PC-9 (cell line): ENCODE measurements around the gene SKAP2. TPM values are rescaled to one million over a fixed set of nuclear protein-coding genes. Genes with fewer than 3 reads are reported as not detected.

Experiments
- BruUV-seq: library from RNA; stranded (reverse); fragments of 400-500 nt; replicated peaks from 2 replicates; lab custom pipeline; 2021; lab: Mats Ljungman, UMichigan
- CTCF ChIA-PET: fragments of 300-600 bp; sonication (Branson Sonifier 250); formaldehyde crosslinking; loops from one replicate; lab custom pipeline; 2022; ENCODE audit warnings: antibody characterized with exemption; lab: Charles Lee
- POLR2A ChIA-PET: fragments of 300-600 bp; sonication (Branson Sonifier 250); formaldehyde crosslinking; loops from one replicate; lab custom pipeline; 2022; ENCODE audit warnings: antibody characterized with exemption; ENCODE audit not compliant: unreplicated experiment; lab: Charles Lee
- DNase-seq, 2 experiments: peaks; one replicate each; pipeline versions ENCODE4 v3.0.0 to v3.0.0-alpha.2; 2015 to 2022; ENCODE audit warnings: mixed read lengths in 1 of 2
- H2AFZ ChIP-seq: fragments of 200-600 bp; sonication (generic); 2 replicates; pipeline ENCODE4 v1.8.1; 2017; ENCODE audit warnings: antibody characterized with exemption
- H3F3A ChIP-seq: fragments of 200-600 bp; sonication (generic); 2 replicates; pipeline ENCODE4 v1.8.1; 2017; ENCODE audit warnings: antibody characterized with exemption, mild to moderate bottlenecking, low read depth; ENCODE audit not compliant: insufficient read depth
- H3K27ac ChIP-seq: fragments of 200-600 bp; sonication (generic); 2 replicates; pipeline ENCODE4 v1.6.1; 2016; ENCODE audit warnings: mixed run types
- H3K27me3 ChIP-seq: fragments of 200-600 bp; sonication (generic); 2 replicates; pipeline ENCODE4 v1.6.1; 2016; ENCODE audit warnings: low read depth, mixed run types; ENCODE audit not compliant: insufficient read depth
- H3K36me3 ChIP-seq: fragments of 200-600 bp; sonication (generic); 2 replicates; pipeline ENCODE4 v1.6.1; 2016; ENCODE audit warnings: low read depth, mixed run types
- H3K4me1 ChIP-seq: fragments of 200-600 bp; sonication (generic); replicated peaks from 2 replicates; pipeline ENCODE4 v1.6.1; 2016; ENCODE audit warnings: mixed run types; ENCODE audit not compliant: insufficient read depth
- H3K4me2 ChIP-seq: fragments of 200-600 bp; sonication (generic); 2 replicates; pipeline ENCODE4 v1.6.1; 2017; ENCODE audit warnings: mixed run types
- H3K4me3 ChIP-seq: fragments of 200-600 bp; sonication (generic); 2 replicates; pipeline ENCODE4 v1.6.1; 2016; ENCODE audit warnings: mixed run types
- H3K79me2 ChIP-seq: fragments of 200-600 bp; sonication (generic); 2 replicates; pipeline ENCODE4 v1.6.1; 2017; ENCODE audit warnings: low read depth, mixed run types
- H3K9me2 ChIP-seq: fragments of 200-600 bp; sonication (generic); 2 replicates; pipeline ENCODE4 v1.8.1; 2017; ENCODE audit warnings: mild to moderate bottlenecking; ENCODE audit not compliant: insufficient read depth
- H3K9me3 ChIP-seq: fragments of 200-600 bp; sonication (generic); 2 replicates; pipeline ENCODE4 v1.8.1; 2016; ENCODE audit warnings: low read depth; ENCODE audit not compliant: insufficient read depth
- H4K20me1 ChIP-seq: fragments of 200-600 bp; sonication (generic); 2 replicates; pipeline ENCODE4 v1.8.1; 2017; ENCODE audit not compliant: insufficient read depth
- EZH2 ChIP-seq: fragments of 200-600 bp; sonication (generic); IDR thresholded peaks from 2 replicates; pipeline ENCODE4 v1.8.0; 2017; ENCODE audit warnings: antibody characterized with exemption, low read depth
- intact Hi-C: fragments of 100-400 bp; cut with micrococcal nuclease; formaldehyde crosslinking; loops from one replicate; pipeline ENCODE4 v1.10.0; 2022; ENCODE audit not compliant: unreplicated experiment
- total RNA-seq: library from RNA; stranded (reverse); gene quantifications from 2 replicates; pipeline ENCODE4 v1.2.3, GENCODE V29; 2021
- TF ChIP-seq, protein P1 (sequence below): fragments of 200-600 bp; sonication (generic); conservative IDR thresholded peaks from 2 replicates; pipeline ENCODE4 v1.6.1; 2017; ENCODE audit warnings: mixed run types, antibody characterized with exemption, mild to moderate bottlenecking, moderate library complexity

SKAP2 gene
- total RNA-seq, 1 experiment from 2014 or later, result 74.9 TPM

- H3K27ac ChIP-seq, result no peak overlapping the region
Measured at GRCh38 chr7:26631601-26632000, 232.8 kb downstream of the SKAP2 start.

DNA sequence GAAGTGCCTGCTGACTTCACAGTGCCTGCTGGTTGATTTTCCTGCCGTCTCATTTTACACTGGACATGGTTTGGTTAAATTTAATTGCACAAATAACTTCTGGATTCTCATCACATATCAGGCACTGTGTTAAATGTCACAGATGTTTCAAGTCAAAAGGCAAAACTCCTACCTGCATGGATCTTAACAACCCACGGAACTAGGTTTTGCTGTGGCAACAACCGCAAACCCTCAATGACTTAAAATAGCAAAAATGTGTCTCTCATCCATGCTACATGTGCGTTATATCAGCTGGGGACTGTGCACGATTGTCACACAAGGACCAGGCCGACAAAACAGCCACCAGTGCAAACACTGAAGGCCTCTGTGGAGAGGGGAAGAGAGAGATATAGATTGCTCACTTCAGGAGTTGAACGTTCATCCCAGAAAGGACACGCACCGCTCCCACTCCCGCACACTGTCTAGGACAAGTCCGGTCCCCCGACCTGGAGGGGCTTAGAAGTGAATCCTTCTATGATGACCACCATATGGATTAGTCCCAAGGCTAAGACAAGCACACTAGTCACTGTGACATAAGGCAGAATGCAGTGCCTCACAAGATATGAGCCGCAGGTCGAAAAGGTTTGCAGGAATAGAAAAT lies 233.3 kb downstream of the SKAP2 start:
- POLR2A ChIA-PET, result no interaction called here
- intact Hi-C loops, result no loop called here
- CTCF ChIA-PET, result no interaction called here

More at GRCh38 chr7:26631601-26632000, 232.8 kb downstream of the SKAP2 start:
- TF ChIP-seq, protein P1, sequence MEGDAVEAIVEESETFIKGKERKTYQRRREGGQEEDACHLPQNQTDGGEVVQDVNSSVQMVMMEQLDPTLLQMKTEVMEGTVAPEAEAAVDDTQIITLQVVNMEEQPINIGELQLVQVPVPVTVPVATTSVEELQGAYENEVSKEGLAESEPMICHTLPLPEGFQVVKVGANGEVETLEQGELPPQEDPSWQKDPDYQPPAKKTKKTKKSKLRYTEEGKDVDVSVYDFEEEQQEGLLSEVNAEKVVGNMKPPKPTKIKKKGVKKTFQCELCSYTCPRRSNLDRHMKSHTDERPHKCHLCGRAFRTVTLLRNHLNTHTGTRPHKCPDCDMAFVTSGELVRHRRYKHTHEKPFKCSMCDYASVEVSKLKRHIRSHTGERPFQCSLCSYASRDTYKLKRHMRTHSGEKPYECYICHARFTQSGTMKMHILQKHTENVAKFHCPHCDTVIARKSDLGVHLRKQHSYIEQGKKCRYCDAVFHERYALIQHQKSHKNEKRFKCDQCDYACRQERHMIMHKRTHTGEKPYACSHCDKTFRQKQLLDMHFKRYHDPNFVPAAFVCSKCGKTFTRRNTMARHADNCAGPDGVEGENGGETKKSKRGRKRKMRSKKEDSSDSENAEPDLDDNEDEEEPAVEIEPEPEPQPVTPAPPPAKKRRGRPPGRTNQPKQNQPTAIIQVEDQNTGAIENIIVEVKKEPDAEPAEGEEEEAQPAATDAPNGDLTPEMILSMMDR, result no peak
- no peak for TF ChIP-seq EZH2
- ChIA-PET POLR2A (no interaction called here), CTCF (no interaction called here)
- intact Hi-C loops, result no loop called here
- no peaks in the 10 kb centered on the region for H3K36me3 ChIP-seq
- H3K4me1 ChIP-seq, result peaks cover 7% of the 10 kb centered on the region; the same call in 1 of the 2 replicates
- no peaks in the 10 kb centered on the region for H3F3A ChIP-seq
- no peaks in the 10 kb centered on the region for H3K9me2 ChIP-seq
- no TSS peak for BruUV-seq
- no peaks in the 10 kb centered on the region for H4K20me1 ChIP-seq
- no peak overlapping the region for H2AFZ ChIP-seq
- no peak for DNase-seq
- no peaks in the 10 kb centered on the region for H3K27me3 ChIP-seq
- no peaks in the 10 kb centered on the region for H3K79me2 ChIP-seq
- no peaks in the 10 kb centered on the region for H3K9me3 ChIP-seq
- H3K4me3 ChIP-seq, result no peak overlapping the region
- H3K4me2 ChIP-seq, result no peak overlapping the region

DNA sequence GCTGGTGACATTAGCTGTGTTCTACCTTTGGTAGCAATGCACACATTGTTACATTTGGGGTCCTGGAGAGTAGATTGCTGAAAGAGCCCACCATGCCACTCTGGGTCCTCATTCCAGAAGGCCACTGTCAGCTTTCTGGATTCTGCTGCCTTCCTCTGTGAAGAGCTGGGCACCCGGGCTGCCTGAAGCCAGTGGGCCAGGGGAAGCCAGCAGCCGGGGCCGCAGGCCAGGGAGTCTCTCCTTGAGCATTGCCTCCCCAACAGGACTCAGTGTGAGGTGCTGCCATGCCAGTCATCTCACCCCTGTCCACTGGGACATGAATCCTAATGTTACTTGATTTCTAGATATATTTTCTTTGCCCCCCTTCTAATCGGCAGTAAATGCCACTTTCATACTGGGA lies 234.0 kb downstream of the SKAP2 start:
- no peaks in the 10 kb centered on the region for H4K20me1 ChIP-seq
- no peaks in the 10 kb centered on the region for H3K27me3 ChIP-seq
- H2AFZ ChIP-seq, result no peak overlapping the region
- POLR2A ChIA-PET, result no interaction called here
- H3K9me2 ChIP-seq, result no peaks in the 10 kb centered on the region
- no peaks in the 10 kb centered on the region for H3F3A ChIP-seq
- no peaks in the 10 kb centered on the region for H3K36me3 ChIP-seq
- H3K4me3 ChIP-seq, result no peak overlapping the region
- no peaks in the 10 kb centered on the region for H3K79me2 ChIP-seq
- CTCF ChIA-PET, result no interaction called here
- peaks cover 7% of the 10 kb centered on the region; the same call in 1 of the 2 replicates for H3K4me1 ChIP-seq
- BruUV-seq, result no TSS peak
- H3K9me3 ChIP-seq, result no peaks in the 10 kb centered on the region
- no peak overlapping the region for H3K4me2 ChIP-seq
- no peak for TF ChIP-seq EZH2
- TF ChIP-seq, protein P1, result no peak
- intact Hi-C loops, result no loop called here
- no peak for DNase-seq
- no peak overlapping the region for H3K27ac ChIP-seq

More for the DNA sequence above, 233.3 kb downstream of the SKAP2 start:
- Histone ChIP-seq H3K4me2 (no peak overlapping the region), H3K27me3 (no peaks in the 10 kb centered on the region), H3K4me3 (no peak overlapping the region), H3K9me2 (no peaks in the 10 kb centered on the region), H3F3A (no peaks in the 10 kb centered on the region), H3K4me1 (peaks cover 7% of the 10 kb centered on the region; the same call in 1 of the 2 replicates), H3K79me2 (no peaks in the 10 kb centered on the region), H3K27ac (no peak overlapping the region), H4K20me1 (no peaks in the 10 kb centered on the region), H2AFZ (no peak overlapping the region), H3K9me3 (no peaks in the 10 kb centered on the region), H3K36me3 (no peaks in the 10 kb centered on the region)
- TF ChIP-seq, protein P1, result no peak
- no peak for DNase-seq
- BruUV-seq, result no TSS peak
